C4-2B (cell line): ENCODE data around the gene KLK12.

ENCODE experiments used
- H3K27ac ChIP-seq: fragments of 450-650 bp; 2 replicates; pipeline ENCODE4 v1.5.1; 2017
- ZFX ChIP-seq: fragments of 450-650 bp; IDR thresholded peaks from 2 replicates; pipeline ENCODE4 v1.6.1; 2017
- TF ChIP-seq, protein P1 (sequence below): fragments of 450-650 bp; conservative IDR thresholded peaks from 2 replicates; pipeline ENCODE4 v1.5.1; 2017; ENCODE audit warnings: mild to moderate bottlenecking

KLK12 gene

DNA sequence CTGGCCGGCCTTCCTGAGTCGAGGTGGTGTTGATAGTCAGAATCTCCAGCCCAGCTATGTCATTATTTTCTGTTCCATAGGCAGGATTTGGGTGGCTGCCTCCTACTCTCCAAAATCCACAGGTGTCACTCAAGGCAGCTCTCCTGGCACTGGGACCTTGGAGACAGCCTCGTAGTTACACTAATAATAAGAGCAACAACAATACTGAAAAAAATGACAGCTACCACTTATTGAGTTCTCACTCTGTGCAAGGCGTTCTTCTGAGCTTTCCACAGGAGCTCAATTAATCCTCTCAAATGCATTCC, 12.2 kb upstream of the KLK12 start:
- TF ChIP-seq, protein P1, sequence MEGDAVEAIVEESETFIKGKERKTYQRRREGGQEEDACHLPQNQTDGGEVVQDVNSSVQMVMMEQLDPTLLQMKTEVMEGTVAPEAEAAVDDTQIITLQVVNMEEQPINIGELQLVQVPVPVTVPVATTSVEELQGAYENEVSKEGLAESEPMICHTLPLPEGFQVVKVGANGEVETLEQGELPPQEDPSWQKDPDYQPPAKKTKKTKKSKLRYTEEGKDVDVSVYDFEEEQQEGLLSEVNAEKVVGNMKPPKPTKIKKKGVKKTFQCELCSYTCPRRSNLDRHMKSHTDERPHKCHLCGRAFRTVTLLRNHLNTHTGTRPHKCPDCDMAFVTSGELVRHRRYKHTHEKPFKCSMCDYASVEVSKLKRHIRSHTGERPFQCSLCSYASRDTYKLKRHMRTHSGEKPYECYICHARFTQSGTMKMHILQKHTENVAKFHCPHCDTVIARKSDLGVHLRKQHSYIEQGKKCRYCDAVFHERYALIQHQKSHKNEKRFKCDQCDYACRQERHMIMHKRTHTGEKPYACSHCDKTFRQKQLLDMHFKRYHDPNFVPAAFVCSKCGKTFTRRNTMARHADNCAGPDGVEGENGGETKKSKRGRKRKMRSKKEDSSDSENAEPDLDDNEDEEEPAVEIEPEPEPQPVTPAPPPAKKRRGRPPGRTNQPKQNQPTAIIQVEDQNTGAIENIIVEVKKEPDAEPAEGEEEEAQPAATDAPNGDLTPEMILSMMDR, result no peak
- TF ChIP-seq ZFX, result no peak
- H3K27ac ChIP-seq, result no peak overlapping the region

DNA sequence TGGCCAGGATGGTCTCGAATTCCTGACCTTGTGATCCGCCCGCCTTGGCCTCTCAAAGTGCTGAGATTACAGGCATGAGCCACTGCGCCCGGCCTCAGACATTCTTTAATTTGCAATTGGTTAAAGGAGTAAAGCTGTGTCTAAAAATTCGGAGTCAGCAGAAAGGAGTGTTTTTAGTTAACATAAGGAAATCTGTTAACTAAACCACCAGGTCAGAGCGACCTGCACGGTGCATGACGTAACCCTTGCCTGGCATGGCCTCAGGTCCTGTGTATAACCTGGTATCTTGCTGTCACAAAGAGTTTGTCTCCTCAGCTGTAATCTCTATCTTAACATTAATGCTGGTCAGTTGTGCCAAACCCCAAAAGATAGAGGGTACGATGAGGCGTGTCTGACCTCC, 9.5 kb upstream of the KLK12 start:
- H3K27ac ChIP-seq, result no peak overlapping the region
- TF ChIP-seq, protein P1, result no peak
- TF ChIP-seq ZFX, result no peak

GRCh38 chr19:51043497-51043896, 8.7 kb upstream of the KLK12 start:
- TF ChIP-seq, protein P1, result no peak
- no peak for TF ChIP-seq ZFX
- no peak overlapping the region for H3K27ac ChIP-seq

GRCh38 chr19:51040151-51040550, 5.3 kb upstream of the KLK12 start:
- no peak overlapping the region for H3K27ac ChIP-seq
- TF ChIP-seq, protein P1, result no peak
- TF ChIP-seq ZFX, result no peak

- TF ChIP-seq ZFX, result no peak
- TF ChIP-seq, protein P1, result no peak
- H3K27ac ChIP-seq, result no peak overlapping the region
Measured at GRCh38 chr19:51036519-51036918, 1.7 kb upstream of the KLK12 start.

DNA sequence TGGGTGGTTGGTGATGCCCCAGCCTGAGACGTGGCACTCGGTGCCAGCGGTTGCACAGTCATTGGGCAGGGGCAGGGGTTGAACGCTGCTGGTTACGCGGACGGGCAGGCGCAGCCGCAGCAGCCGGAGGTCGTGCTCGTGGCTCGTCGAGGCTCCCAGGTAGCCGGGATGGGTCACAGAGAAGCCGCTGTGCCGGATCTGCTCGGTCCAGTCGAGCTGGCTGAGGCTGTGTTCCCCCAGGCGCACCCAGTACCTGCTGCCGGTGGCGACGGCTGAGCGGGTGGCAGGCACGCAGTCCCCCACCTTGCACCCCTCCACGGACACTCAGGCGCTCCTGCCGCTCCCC, 2.9 kb downstream of the KLK12 start:
- TF ChIP-seq, protein P1, result no peak
- no peak for TF ChIP-seq ZFX
- no peak overlapping the region for H3K27ac ChIP-seq

DNA sequence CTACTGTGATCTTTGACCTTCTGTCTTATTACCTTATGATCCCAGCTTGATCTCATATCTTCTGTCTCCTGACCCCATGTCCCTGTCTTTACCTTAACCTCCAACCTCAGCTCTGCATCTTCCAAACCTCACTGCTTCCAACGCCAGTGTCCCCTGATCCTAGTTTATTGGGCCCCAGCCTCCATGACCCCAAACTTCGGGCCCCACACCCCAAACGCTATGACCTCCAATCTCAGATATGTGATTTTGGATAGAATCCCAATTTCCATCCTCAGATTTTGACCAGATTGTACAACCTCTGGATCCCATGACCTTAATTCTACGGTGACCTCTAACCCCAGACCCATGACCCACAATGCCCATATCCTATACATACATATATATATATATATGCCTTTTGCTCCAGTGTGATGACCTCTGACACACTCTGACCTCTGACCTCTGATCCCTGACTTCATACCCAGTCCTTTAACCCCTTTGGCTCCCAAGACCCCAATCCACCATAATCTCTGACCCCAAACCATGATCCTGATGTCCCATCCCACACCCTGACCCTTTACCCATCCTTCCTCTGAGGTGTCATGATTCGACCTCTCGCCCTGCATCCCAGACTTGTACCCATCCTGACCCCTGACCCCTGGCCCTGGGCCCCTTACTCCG, 3.5 kb downstream of the KLK12 start:
- TF ChIP-seq, protein P1, result no peak
- no peak for TF ChIP-seq ZFX
- no peak overlapping the region for H3K27ac ChIP-seq
